OCI-LY7 (cell line): Measurements from ENCODE around the gene CNR2.

Experiments used
- CTCF ChIP-seq: fragments of 200-600 bp; sonication (generic); conservative IDR thresholded peaks from 2 replicates; pipeline ENCODE4 v1.5.1; 2014; ENCODE audit warnings: mild to moderate bottlenecking, antibody characterized with exemption, low read length, moderate library complexity, mixed read lengths
- EZH2phosphoT487 ChIP-seq: fragments of 200-600 bp; sonication (generic); IDR thresholded peaks from 2 replicates; pipeline ENCODE4 v1.6.1; 2018; ENCODE audit warnings: low read depth, borderline replicate concordance, mild to moderate bottlenecking, mixed run types, antibody characterized with exemption, low read length, moderate library complexity, mixed read lengths

GRCh38 chr1:23910144-23910543 lies 3.0 kb downstream of the CNR2 start:
- no peak for TF ChIP-seq CTCF
- TF ChIP-seq EZH2phosphoT487, result no peak
